Osteoblast (primary cell): ENCODE measurements around the gene LCN2. TPM values are rescaled to one million over a fixed set of nuclear protein-coding genes. Genes with fewer than 3 reads are reported as not detected.
A peak's percentile ranks its signal among the peaks of the same experiment; 100 is the strongest.

Experiments
- DNase-seq: peaks from one replicate; pipeline ENCODE4 v3.0.0; 2011; ENCODE audit warnings: low spot score, mixed read lengths; ENCODE audit not compliant: insufficient read length; ENCODE audit errors: missing footprints
- H2AFZ ChIP-seq: 2 replicates; pipeline ENCODE4 v1.6.0; 2011; ENCODE audit warnings: mild to moderate bottlenecking, low read length
- H3K27ac ChIP-seq: 2 replicates; pipeline ENCODE4 v1.5.1; 2011; ENCODE audit warnings: mild to moderate bottlenecking, low read depth, low read length, moderate library complexity
- H3K27me3 ChIP-seq: 2 replicates; pipeline ENCODE4 v1.6.0; 2012; ENCODE audit warnings: mild to moderate bottlenecking, control low read depth, inconsistent platforms, low read length, moderate library complexity; ENCODE audit not compliant: insufficient read depth
- H3K36me3 ChIP-seq: 2 replicates; pipeline ENCODE4 v1.5.1; 2011; ENCODE audit warnings: mild to moderate bottlenecking, low read length, control low read depth, moderate library complexity; ENCODE audit not compliant: insufficient read depth
- H3K4me1 ChIP-seq: 2 replicates; pipeline ENCODE4 v1.5.1; 2011; ENCODE audit warnings: mild to moderate bottlenecking, low read length, control low read depth, moderate library complexity; ENCODE audit not compliant: insufficient read depth
- H3K4me2 ChIP-seq: 2 replicates; pipeline ENCODE4 v1.6.0; 2011; ENCODE audit warnings: mild to moderate bottlenecking, low read length; ENCODE audit not compliant: insufficient read depth
- H3K4me3 ChIP-seq: fragments of 200-600 bp; sonication (generic); 3 replicates; pipeline ENCODE4 v1.5.1; 2012; ENCODE audit warnings: mild to moderate bottlenecking, low read length, inconsistent platforms; ENCODE audit not compliant: insufficient read depth
- H3K79me2 ChIP-seq: 2 replicates; pipeline ENCODE4 v1.6.0; 2012; ENCODE audit warnings: mild to moderate bottlenecking, low read length, control low read depth, inconsistent platforms; ENCODE audit not compliant: insufficient read depth
- H3K9me3 ChIP-seq: 2 replicates; pipeline ENCODE4 v1.5.1; 2011; ENCODE audit warnings: low read depth, low read length, control low read depth
- H4K20me1 ChIP-seq: 2 replicates; pipeline ENCODE4 v1.6.0; 2012; ENCODE audit warnings: mild to moderate bottlenecking, low read length, control low read depth; ENCODE audit not compliant: insufficient read depth
- total RNA-seq: library from RNA; depleted of rRNA; stranded (reverse); fragments of >200 nt; gene quantifications from 2 replicates; pipeline ENCODE4 v1.2.3, GENCODE V29; 2012
- TF ChIP-seq, protein P1 (sequence below): IDR thresholded peaks from 2 replicates; pipeline ENCODE4 v1.5.1; 2011; ENCODE audit warnings: mild to moderate bottlenecking, low read depth, low read length, moderate library complexity; ENCODE audit errors: extremely low read depth

Gene LCN2
- total RNA-seq, 1 donor, result not detected

DNA sequence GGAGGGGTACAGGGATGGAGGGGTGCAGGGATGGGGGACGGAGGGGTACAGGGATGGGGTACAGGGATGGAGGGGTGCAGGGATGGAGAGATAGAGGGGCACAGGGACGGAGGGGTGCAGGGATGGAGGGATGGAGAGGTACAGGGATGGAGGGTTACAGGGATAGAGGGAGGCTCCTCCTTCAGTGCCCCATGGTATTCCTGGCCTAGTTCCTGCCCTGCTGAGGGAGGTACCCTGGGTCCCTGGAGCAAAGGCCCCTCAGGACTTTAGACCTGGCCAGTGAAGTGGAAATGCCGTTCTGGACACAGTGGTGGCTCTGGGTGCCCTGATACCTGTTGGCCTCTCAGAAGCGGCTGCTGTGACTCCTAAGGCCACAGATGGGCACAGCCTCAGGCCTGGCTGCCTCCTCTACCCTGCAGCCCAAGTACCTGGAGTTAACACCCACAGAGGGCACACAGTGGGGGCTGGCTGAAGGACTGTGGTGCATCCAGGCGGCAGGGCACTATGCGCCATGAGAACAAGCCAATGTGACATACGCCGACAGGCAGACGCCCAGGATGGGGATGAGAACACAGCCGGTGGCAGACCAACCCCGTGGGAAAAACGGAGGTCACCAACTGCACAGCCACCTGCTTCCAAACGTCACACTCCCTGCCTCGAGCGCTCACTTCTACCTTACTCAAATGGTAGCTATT lies 30.1 kb upstream of the LCN2 start:
- Histone ChIP-seq H3K27ac (no peak overlapping the region), H3K4me1 (no peaks in the 10 kb centered on the region), H3K9me3 (no peaks in the 10 kb centered on the region), H3K27me3 (no peaks in the 10 kb centered on the region), H3K79me2 (no peaks in the 10 kb centered on the region), H3K4me2 (no peak overlapping the region), H3K36me3 (peaks cover 5% of the 10 kb centered on the region), H2AFZ (no peak overlapping the region), H3K4me3 (no peak overlapping the region), H4K20me1 (no peaks in the 10 kb centered on the region)
- TF ChIP-seq, protein P1, sequence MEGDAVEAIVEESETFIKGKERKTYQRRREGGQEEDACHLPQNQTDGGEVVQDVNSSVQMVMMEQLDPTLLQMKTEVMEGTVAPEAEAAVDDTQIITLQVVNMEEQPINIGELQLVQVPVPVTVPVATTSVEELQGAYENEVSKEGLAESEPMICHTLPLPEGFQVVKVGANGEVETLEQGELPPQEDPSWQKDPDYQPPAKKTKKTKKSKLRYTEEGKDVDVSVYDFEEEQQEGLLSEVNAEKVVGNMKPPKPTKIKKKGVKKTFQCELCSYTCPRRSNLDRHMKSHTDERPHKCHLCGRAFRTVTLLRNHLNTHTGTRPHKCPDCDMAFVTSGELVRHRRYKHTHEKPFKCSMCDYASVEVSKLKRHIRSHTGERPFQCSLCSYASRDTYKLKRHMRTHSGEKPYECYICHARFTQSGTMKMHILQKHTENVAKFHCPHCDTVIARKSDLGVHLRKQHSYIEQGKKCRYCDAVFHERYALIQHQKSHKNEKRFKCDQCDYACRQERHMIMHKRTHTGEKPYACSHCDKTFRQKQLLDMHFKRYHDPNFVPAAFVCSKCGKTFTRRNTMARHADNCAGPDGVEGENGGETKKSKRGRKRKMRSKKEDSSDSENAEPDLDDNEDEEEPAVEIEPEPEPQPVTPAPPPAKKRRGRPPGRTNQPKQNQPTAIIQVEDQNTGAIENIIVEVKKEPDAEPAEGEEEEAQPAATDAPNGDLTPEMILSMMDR, result no peak
- DNase-seq, result peak; percentile 65

DNA sequence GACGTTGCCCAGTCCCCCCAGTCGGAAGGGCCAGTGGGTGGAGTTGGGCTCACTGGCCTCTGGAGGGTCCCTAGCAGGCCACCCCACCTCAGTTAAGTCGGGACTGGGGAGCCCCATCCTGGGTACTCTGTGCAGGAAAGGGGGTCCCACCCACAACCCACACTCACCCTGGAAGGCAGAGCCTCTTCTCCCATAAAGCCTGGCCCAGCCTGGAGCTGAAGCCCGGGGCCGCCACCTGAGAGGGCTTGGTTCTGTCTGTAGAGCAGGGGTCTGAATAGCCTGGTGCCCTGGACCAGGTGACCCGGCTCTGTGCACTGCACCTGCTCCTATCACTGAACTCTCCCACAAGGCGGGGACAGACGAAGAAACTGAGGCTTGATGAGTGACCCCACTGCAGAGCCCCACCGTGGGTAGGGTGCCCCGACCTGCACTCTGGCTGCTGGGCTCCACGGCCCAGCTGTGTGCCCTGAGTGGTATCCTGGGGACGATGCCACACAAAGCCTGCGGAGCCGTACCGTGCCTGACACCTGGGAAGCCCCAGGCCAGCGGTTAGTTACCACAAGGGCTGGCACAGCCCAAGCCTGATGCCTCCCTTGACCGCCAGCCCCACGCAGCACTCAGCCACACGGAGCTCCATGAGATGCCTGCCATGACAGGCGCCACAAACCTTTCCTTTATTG lies 29.1 kb upstream of the LCN2 start:
- DNase-seq, result peak; percentile 58
- Histone ChIP-seq H3K4me2 (no peak overlapping the region), H2AFZ (no peak overlapping the region), H4K20me1 (peaks cover 9% of the 10 kb centered on the region), H3K27me3 (no peaks in the 10 kb centered on the region), H3K36me3 (peaks cover 13% of the 10 kb centered on the region), H3K79me2 (peaks cover 6% of the 10 kb centered on the region), H3K27ac (no peak overlapping the region), H3K4me1 (no peaks in the 10 kb centered on the region), H3K4me3 (no peak overlapping the region), H3K9me3 (no peaks in the 10 kb centered on the region)
- TF ChIP-seq, protein P1, result no peak

DNA sequence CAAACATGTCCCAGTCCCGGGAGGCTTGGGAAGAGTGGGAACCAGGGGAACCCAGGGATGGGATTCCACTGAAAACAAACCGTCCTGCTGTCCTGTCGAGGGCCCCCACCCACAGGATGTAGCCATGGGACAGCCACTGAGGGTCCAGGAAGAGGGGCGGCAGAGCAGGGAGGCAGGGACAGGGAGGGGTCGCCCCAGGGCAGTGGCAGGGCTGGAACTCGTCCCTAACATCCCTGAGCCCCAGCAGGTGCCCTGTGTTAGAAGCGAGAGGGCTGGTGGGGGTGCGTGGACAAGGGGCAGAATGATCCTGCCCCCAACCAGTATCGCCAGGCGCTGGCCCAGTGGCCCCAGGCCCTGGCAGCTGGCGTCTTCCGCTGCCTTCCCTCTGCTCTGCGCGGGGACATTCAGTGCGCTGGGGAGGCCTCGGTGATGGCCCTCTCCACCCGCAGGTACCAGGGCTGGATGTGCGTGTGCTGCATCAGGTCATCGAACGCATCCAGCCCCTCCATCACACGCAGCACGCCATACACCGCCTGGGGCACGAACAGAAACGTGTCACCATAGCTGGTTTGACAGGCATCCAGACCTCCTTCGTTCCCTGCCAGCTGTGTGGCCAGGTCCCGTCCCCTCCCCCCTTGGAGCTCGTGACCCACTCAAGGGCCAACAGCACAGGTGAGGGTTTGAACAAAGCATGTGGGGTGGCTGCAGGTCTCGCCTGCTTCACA lies 28.4 kb upstream of the LCN2 start:
- peak; percentile 38 for DNase-seq
- Histone ChIP-seq H3K4me3 (no peak overlapping the region), H3K4me2 (no peak overlapping the region), H4K20me1 (peaks cover 14% of the 10 kb centered on the region), H2AFZ (no peak overlapping the region), H3K27ac (no peak overlapping the region), H3K79me2 (peaks cover 13% of the 10 kb centered on the region), H3K36me3 (peaks cover 13% of the 10 kb centered on the region), H3K4me1 (peaks cover 4% of the 10 kb centered on the region), H3K9me3 (no peaks in the 10 kb centered on the region), H3K27me3 (no peaks in the 10 kb centered on the region)
- TF ChIP-seq, protein P1, result no peak

DNA sequence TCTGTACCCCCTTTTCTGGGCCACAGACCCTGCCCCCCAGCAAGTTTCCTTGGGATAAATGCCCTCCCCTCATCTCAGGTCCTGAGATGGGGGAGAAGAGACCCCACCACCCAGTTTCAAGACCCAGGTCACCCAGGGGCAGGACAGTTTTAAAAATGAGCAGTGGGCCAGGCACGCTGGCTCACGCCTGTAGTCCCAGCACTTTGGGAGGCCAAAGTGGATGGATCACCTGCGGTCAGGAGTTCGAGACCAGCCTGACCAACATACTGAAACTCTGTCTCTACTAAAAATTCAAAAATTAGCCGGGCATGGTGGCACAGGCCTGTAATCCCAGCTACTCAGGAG lies 27.8 kb upstream of the LCN2 start:
- H3K27ac ChIP-seq, result no peak overlapping the region
- no peak overlapping the region for H3K4me2 ChIP-seq
- DNase-seq, result no peak
- H3K9me3 ChIP-seq, result no peaks in the 10 kb centered on the region
- H3K4me3 ChIP-seq, result no peak overlapping the region
- peaks cover 9% of the 10 kb centered on the region for H3K4me1 ChIP-seq
- peaks cover 14% of the 10 kb centered on the region for H4K20me1 ChIP-seq
- H2AFZ ChIP-seq, result no peak overlapping the region
- peaks cover 13% of the 10 kb centered on the region for H3K36me3 ChIP-seq
- H3K79me2 ChIP-seq, result peaks cover 15% of the 10 kb centered on the region
- no peaks in the 10 kb centered on the region for H3K27me3 ChIP-seq
- TF ChIP-seq, protein P1, result no peak
